Fibroblast of lung (primary cell): Measurements from ENCODE around the gene DNAJC17. TPM values are rescaled to one million over a fixed set of nuclear protein-coding genes. Genes with fewer than 3 reads are reported as not detected.

Source experiments
- DNase-seq, 2 donors: peaks; one replicate each; pipeline versions ENCODE4 v3.0.0 to v3.0.0-alpha.2; 2010; ENCODE audit warnings: low read depth in 2 of 2
- H2AFZ ChIP-seq: 2 replicates; pipeline ENCODE4 v1.5.1; 2012; ENCODE audit warnings: low read length, control low read depth, inconsistent platforms
- H3K27ac ChIP-seq: 2 replicates; pipeline ENCODE4 v1.5.1; 2011; ENCODE audit warnings: low read length, control low read depth; ENCODE audit not compliant: insufficient read depth
- H3K27me3 ChIP-seq: 2 replicates; pipeline ENCODE4 v1.5.1; 2011; ENCODE audit warnings: mild to moderate bottlenecking, low read length; ENCODE audit not compliant: control insufficient read depth, insufficient read depth
- H3K36me3 ChIP-seq: 2 replicates; pipeline ENCODE4 v1.5.1; 2011; ENCODE audit warnings: low read length; ENCODE audit not compliant: control insufficient read depth, insufficient read depth
- H3K4me1 ChIP-seq: 2 replicates; pipeline ENCODE4 v1.5.1; 2011; ENCODE audit warnings: low read length; ENCODE audit not compliant: control insufficient read depth, insufficient read depth; ENCODE audit errors: extremely low read depth
- H3K4me2 ChIP-seq: 2 replicates; pipeline ENCODE4 v1.5.1; 2011; ENCODE audit warnings: low read length, control low read depth; ENCODE audit not compliant: insufficient read depth; ENCODE audit errors: extremely low read depth
- H3K4me3 ChIP-seq, 4 experiments: fragments of 200-600 bp in 1 of 4; sonication (generic) in 1 of 4; replicated peaks in 1 of 4; 2 replicates each; pipeline ENCODE4 v1.5.1; 2011 to 2016; ENCODE audit warnings: low read length in 4 of 4, low read depth in 3 of 4, mild to moderate bottlenecking in 3 of 4, control low read depth in 2 of 4, inconsistent platforms in 1 of 4, mixed read lengths in 1 of 4; ENCODE audit not compliant: insufficient read depth in 1 of 4; ENCODE audit errors: control extremely low read depth in 1 of 4
- H3K79me2 ChIP-seq: 2 replicates; pipeline ENCODE4 v1.5.1; 2012; ENCODE audit warnings: mild to moderate bottlenecking, low read length, inconsistent platforms; ENCODE audit not compliant: control insufficient read depth, insufficient read depth
- H3K9ac ChIP-seq: 2 replicates; pipeline ENCODE4 v1.5.1; 2011; ENCODE audit warnings: mild to moderate bottlenecking, low read length, control low read depth; ENCODE audit not compliant: insufficient read depth
- H3K9me3 ChIP-seq: 2 replicates; pipeline ENCODE4 v1.5.1; 2012; ENCODE audit warnings: low read depth, low read length; ENCODE audit not compliant: control insufficient read depth, insufficient read depth
- H4K20me1 ChIP-seq: 2 replicates; pipeline ENCODE4 v1.5.1; 2011; ENCODE audit warnings: low read length; ENCODE audit not compliant: control insufficient read depth, insufficient read depth; ENCODE audit errors: extremely low read depth
- EZH2 ChIP-seq: IDR thresholded peaks from 2 replicates; pipeline ENCODE4 v1.5.1; 2012; ENCODE audit warnings: low read length, control low read depth, mild to moderate bottlenecking; ENCODE audit errors: missing control alignments
- polyA plus RNA-seq, 2 donors: library from polyadenylated mRNA; depleted of rRNA in 1 of 2; stranded (reverse) in 1 of 2; unstranded in 1 of 2; fragments of >200 nt; gene quantifications; 2 replicates each; pipeline ENCODE4 v1.2.1, GENCODE V29; 2011 to 2012; ENCODE audit warnings: missing spikeins in 1 of 2
- total RNA-seq: library from RNA; depleted of rRNA; stranded (reverse); fragments of >200 nt; gene quantifications from 2 replicates; pipeline ENCODE4 v1.2.1, GENCODE V29; 2014
- TF ChIP-seq, protein P1 (sequence below), 2 donors: IDR thresholded peaks in 1 of 2; conservative IDR thresholded peaks in 1 of 2; 1 replicate in 1 of 2; 2 replicates in 1 of 2; pipeline ENCODE4 v1.5.1; 2011 to 2012; ENCODE audit warnings: low read length in 2 of 2, control low read depth in 1 of 2, inconsistent platforms in 1 of 2, low read depth in 1 of 2, mild to moderate bottlenecking in 1 of 2

The DNAJC17 gene
- total and polyA plus RNA-seq, 2 donors (not counting 1 experiment from before 2014, with no cell fraction given): 17.7 to 41.8 TPM

- Histone ChIP-seq H3K9me3 (no peaks in the 10 kb centered on the region), H3K27me3 (no peaks in the 10 kb centered on the region), H3K36me3 (peaks cover 8% of the 10 kb centered on the region), H4K20me1 (no peaks in the 10 kb centered on the region), H3K27ac (no peak overlapping the region), H3K4me3 (no peak overlapping the region), H3K9ac (no peak overlapping the region), H3K4me2 (no peak overlapping the region), H3K4me1 (peaks cover 17% of the 10 kb centered on the region), H2AFZ (no peak overlapping the region), H3K79me2 (peaks cover 2% of the 10 kb centered on the region)
- DNase-seq: no peak
- TF ChIP-seq, protein P1, sequence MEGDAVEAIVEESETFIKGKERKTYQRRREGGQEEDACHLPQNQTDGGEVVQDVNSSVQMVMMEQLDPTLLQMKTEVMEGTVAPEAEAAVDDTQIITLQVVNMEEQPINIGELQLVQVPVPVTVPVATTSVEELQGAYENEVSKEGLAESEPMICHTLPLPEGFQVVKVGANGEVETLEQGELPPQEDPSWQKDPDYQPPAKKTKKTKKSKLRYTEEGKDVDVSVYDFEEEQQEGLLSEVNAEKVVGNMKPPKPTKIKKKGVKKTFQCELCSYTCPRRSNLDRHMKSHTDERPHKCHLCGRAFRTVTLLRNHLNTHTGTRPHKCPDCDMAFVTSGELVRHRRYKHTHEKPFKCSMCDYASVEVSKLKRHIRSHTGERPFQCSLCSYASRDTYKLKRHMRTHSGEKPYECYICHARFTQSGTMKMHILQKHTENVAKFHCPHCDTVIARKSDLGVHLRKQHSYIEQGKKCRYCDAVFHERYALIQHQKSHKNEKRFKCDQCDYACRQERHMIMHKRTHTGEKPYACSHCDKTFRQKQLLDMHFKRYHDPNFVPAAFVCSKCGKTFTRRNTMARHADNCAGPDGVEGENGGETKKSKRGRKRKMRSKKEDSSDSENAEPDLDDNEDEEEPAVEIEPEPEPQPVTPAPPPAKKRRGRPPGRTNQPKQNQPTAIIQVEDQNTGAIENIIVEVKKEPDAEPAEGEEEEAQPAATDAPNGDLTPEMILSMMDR (conservative IDR thresholded peaks at IDR 0.05 in 1 of 2, IDR thresholded peaks at IDR 0.05 in 1 of 2; ENCODE audit: low read depth in 1 of 2, low read length in 2 of 2): no peak
- no peak for TF ChIP-seq EZH2
These were observed 59.3 kb downstream of the DNAJC17 start for GRCh38 chr15:40747685-40748631.

DNA sequence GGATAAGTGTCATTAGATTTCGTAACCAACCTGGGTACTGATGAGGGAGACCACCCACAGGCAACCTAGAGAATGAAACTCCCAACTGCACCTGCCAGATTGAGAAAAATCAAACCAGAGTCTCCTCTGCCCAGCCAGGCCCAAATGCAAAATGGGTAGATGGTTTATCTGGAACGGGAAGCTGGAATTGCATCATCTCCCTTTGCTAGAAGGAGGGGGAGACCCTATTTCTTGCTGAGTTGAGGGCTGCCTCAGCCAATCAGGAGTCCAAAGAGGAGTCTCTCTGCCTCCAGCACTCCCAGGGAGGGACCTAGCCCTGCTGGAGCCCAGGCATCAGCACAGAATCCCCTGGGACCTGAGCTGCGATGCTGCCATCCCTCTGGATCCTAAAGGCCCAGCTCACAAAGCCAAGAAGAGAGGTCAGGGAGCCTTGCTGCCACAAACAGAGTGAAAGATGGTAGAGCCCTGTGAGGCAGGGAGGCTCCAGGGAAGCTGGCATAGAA is 60.3 kb downstream of the DNAJC17 start:
- no peak overlapping the region for H3K4me2 ChIP-seq
- no peaks in the 10 kb centered on the region for H3K27me3 ChIP-seq
- no peak overlapping the region for H3K4me3 ChIP-seq
- no peaks in the 10 kb centered on the region for H3K79me2 ChIP-seq
- H3K36me3 ChIP-seq: peaks cover 8% of the 10 kb centered on the region
- peak in 1 of 2 donors; percentile 68 for DNase-seq
- no peak overlapping the region for H3K27ac ChIP-seq
- TF ChIP-seq, protein P1 (conservative IDR thresholded peaks at IDR 0.05 in 1 of 2, IDR thresholded peaks at IDR 0.05 in 1 of 2; ENCODE audit: low read depth in 1 of 2, low read length in 2 of 2): no peak
- TF ChIP-seq EZH2: no peak
- H3K9me3 ChIP-seq: no peaks in the 10 kb centered on the region
- no peaks in the 10 kb centered on the region for H4K20me1 ChIP-seq
- H2AFZ ChIP-seq: no peak overlapping the region
- peaks cover 17% of the 10 kb centered on the region for H3K4me1 ChIP-seq
- H3K9ac ChIP-seq: no peak overlapping the region

DNA sequence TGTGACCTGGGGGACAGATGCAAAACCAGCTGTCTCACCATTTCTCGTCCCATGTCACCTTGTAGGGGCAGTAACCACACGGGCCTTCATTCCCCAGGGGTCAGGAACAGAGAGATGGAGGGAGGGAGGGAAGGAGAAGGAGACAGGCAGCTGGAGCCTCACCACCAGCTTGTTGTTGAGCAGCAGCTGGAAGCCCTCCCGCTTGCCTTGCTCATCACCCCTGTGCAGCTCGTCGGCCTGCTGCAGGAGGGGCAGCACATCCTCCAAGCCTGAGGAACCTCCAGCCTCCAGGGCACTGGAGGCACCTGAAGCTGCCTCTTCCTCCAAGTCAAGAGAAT is 62.5 kb downstream of the DNAJC17 start:
- no peaks in the 10 kb centered on the region for H3K9me3 ChIP-seq
- no peaks in the 10 kb centered on the region for H3K79me2 ChIP-seq
- no peak overlapping the region for H3K4me2 ChIP-seq
- no peak overlapping the region for H2AFZ ChIP-seq
- no peaks in the 10 kb centered on the region for H4K20me1 ChIP-seq
- TF ChIP-seq, protein P1 (conservative IDR thresholded peaks at IDR 0.05 in 1 of 2, IDR thresholded peaks at IDR 0.05 in 1 of 2; ENCODE audit: low read depth in 1 of 2, low read length in 2 of 2): no peak
- no peak for TF ChIP-seq EZH2
- no peak overlapping the region for H3K4me3 ChIP-seq
- H3K27me3 ChIP-seq: no peaks in the 10 kb centered on the region
- H3K27ac ChIP-seq: peak overlapping the region; percentile 51
- DNase-seq: no peak
- H3K9ac ChIP-seq: no peak overlapping the region
- H3K4me1 ChIP-seq: peaks cover 17% of the 10 kb centered on the region
- peaks cover 7% of the 10 kb centered on the region for H3K36me3 ChIP-seq
